H9 (cell line): ENCODE data around the gene SNX22. TPM values are rescaled to one million over a fixed set of nuclear protein-coding genes. Genes with fewer than 3 reads are reported as not detected.

Source experiments
- DNase-seq: peaks from one replicate; pipeline ENCODE4 v3.0.0-alpha.2; 2017
- H2AFZ ChIP-seq: one replicate; pipeline ENCODE4 v1.6.1; 2013; ENCODE audit warnings: mild to moderate bottlenecking, low read length, control low read depth, moderate library complexity
- H2AK5ac ChIP-seq: 2 replicates; pipeline ENCODE4 v1.6.1; 2013; ENCODE audit warnings: low read length, control low read depth, mixed read lengths; ENCODE audit not compliant: insufficient read length
- H2BK120ac ChIP-seq: one replicate; pipeline ENCODE4 v1.6.1; 2013; ENCODE audit warnings: low read depth, mild to moderate bottlenecking, low read length, control low read depth, inconsistent platforms; ENCODE audit not compliant: poor library complexity, severe bottlenecking
- H2BK12ac ChIP-seq: 2 replicates; pipeline ENCODE4 v1.6.1; 2013; ENCODE audit warnings: low read length, control low read depth, mixed read lengths, low read depth; ENCODE audit not compliant: insufficient read length
- H2BK15ac ChIP-seq: 2 replicates; pipeline ENCODE4 v1.6.1; 2013; ENCODE audit warnings: low read depth, low read length, control low read depth
- H2BK20ac ChIP-seq: one replicate; pipeline ENCODE4 v1.6.1; 2013; ENCODE audit warnings: low read depth, mild to moderate bottlenecking, low read length, control low read depth, inconsistent platforms; ENCODE audit not compliant: poor library complexity, severe bottlenecking
- H2BK5ac ChIP-seq: 2 replicates; pipeline ENCODE4 v1.6.1; 2013; ENCODE audit warnings: low read length, control low read depth, mixed read lengths; ENCODE audit not compliant: insufficient read length
- H3K14ac ChIP-seq: 2 replicates; pipeline ENCODE4 v1.6.1; 2013; ENCODE audit warnings: low read length, control low read depth; ENCODE audit not compliant: insufficient read depth
- H3K18ac ChIP-seq: 2 replicates; pipeline ENCODE4 v1.6.1; 2013; ENCODE audit warnings: low read depth, mild to moderate bottlenecking, mixed read lengths, low read length, control low read depth; ENCODE audit not compliant: insufficient read length
- H3K23ac ChIP-seq: 2 replicates; pipeline ENCODE4 v1.6.1; 2013; ENCODE audit warnings: low read length, control low read depth, mixed read lengths, low read depth; ENCODE audit not compliant: insufficient read length
- H3K23me2 ChIP-seq: 2 replicates; pipeline ENCODE4 v1.6.1; 2013; ENCODE audit warnings: low read depth, mild to moderate bottlenecking, mixed read lengths, low read length, control low read depth; ENCODE audit not compliant: insufficient read length, poor library complexity, severe bottlenecking
- H3K27ac ChIP-seq: 2 replicates; pipeline ENCODE4 v1.5.1; 2013; ENCODE audit warnings: low read length, control low read depth, mixed read lengths, low read depth; ENCODE audit not compliant: insufficient read length
- H3K27me3 ChIP-seq: 2 replicates; pipeline ENCODE4 v1.6.1; 2013; ENCODE audit warnings: low read length, control low read depth, inconsistent platforms; ENCODE audit not compliant: insufficient read depth
- H3K4ac ChIP-seq: 2 replicates; pipeline ENCODE4 v1.6.1; 2013; ENCODE audit warnings: low read depth, mild to moderate bottlenecking, control low read depth, inconsistent platforms, low read length, moderate library complexity
- H3K4me1 ChIP-seq: 2 replicates; pipeline ENCODE4 v1.6.1; 2013; ENCODE audit warnings: low read length, control low read depth, inconsistent platforms; ENCODE audit not compliant: insufficient read depth
- H3K4me2 ChIP-seq: 2 replicates; pipeline ENCODE4 v1.6.1; 2013; ENCODE audit warnings: low read length, control low read depth, mixed read lengths; ENCODE audit not compliant: insufficient read length, insufficient read depth
- H3K56ac ChIP-seq: 2 replicates; pipeline ENCODE4 v1.6.1; 2013; ENCODE audit warnings: low read depth, mild to moderate bottlenecking, mixed read lengths, low read length, control low read depth; ENCODE audit not compliant: insufficient read length
- H3K79me1 ChIP-seq: 2 replicates; pipeline ENCODE4 v1.6.1; 2013; ENCODE audit warnings: low read depth, mild to moderate bottlenecking, moderate library complexity, low read length, control low read depth, inconsistent platforms; ENCODE audit not compliant: insufficient read depth, poor library complexity, severe bottlenecking
- H3K79me2 ChIP-seq: 2 replicates; pipeline ENCODE4 v1.6.1; 2013; ENCODE audit warnings: low read length, control low read depth, inconsistent platforms; ENCODE audit not compliant: insufficient read depth
- H3K9ac ChIP-seq: 2 replicates; pipeline ENCODE4 v1.6.1; 2013; ENCODE audit warnings: low read length, control low read depth, mixed read lengths; ENCODE audit not compliant: insufficient read length; ENCODE audit errors: extremely low read depth
- H3K9me3 ChIP-seq: one replicate; pipeline ENCODE4 v1.6.1; 2013; ENCODE audit warnings: low read depth, low read length, inconsistent platforms; ENCODE audit not compliant: control insufficient read depth
- H3T11ph ChIP-seq: one replicate; pipeline ENCODE4 v1.6.1; 2013; ENCODE audit warnings: mild to moderate bottlenecking, low read length, control low read depth, inconsistent platforms
- H4K20me1 ChIP-seq: one replicate; pipeline ENCODE4 v1.6.1; 2013; ENCODE audit not compliant: control insufficient read depth, insufficient read length, insufficient read depth
- H4K5ac ChIP-seq: 2 replicates; pipeline ENCODE4 v1.6.1; 2013; ENCODE audit warnings: low read depth, mild to moderate bottlenecking, mixed read lengths, low read length, control low read depth; ENCODE audit not compliant: insufficient read length
- H4K8ac ChIP-seq: replicated peaks from 2 replicates; pipeline ENCODE4 v1.6.1; 2013; ENCODE audit warnings: low read length, control low read depth, mixed read lengths, low read depth; ENCODE audit not compliant: insufficient read length
- H4K91ac ChIP-seq: 2 replicates; pipeline ENCODE4 v1.6.1; 2013; ENCODE audit warnings: low read depth, mild to moderate bottlenecking, moderate library complexity, mixed read lengths, low read length, control low read depth; ENCODE audit not compliant: insufficient read length
- H3K27ac Mint-ChIP-seq, 3 experiments: 2 replicates in 2 of 3; 3 replicates in 1 of 3; pipeline ENCODE4 v1.8.0; 2020 to 2021; ENCODE audit warnings: mixed read lengths in 3 of 3, mild to moderate bottlenecking in 1 of 3, moderate library complexity in 1 of 3
- H3K27me3 Mint-ChIP-seq: 2 replicates; pipeline ENCODE4 v1.8.0; 2021; ENCODE audit warnings: low read depth, mild to moderate bottlenecking, moderate library complexity, mixed read lengths
- H3K36me3 Mint-ChIP-seq, 3 experiments: 2 replicates in 2 of 3; 3 replicates in 1 of 3; pipeline ENCODE4 v1.8.0; 2020 to 2021; ENCODE audit warnings: low read depth in 3 of 3, mixed read lengths in 3 of 3; ENCODE audit not compliant: insufficient read depth in 1 of 3
- H3K4me1 Mint-ChIP-seq, 2 experiments: 2 replicates each; pipeline ENCODE4 v1.8.0; 2020; ENCODE audit warnings: mixed read lengths in 2 of 2
- H3K4me3 Mint-ChIP-seq, 2 experiments: 2 replicates in 1 of 2; 3 replicates in 1 of 2; pipeline ENCODE4 v1.8.0; 2020 to 2021; ENCODE audit warnings: mild to moderate bottlenecking in 2 of 2, mixed read lengths in 2 of 2, moderate library complexity in 1 of 2
- H3K9me3 Mint-ChIP-seq, 2 experiments: 2 replicates in 1 of 2; 3 replicates in 1 of 2; pipeline ENCODE4 v1.8.0; 2020; ENCODE audit warnings: mild to moderate bottlenecking in 2 of 2, mixed read lengths in 2 of 2, moderate library complexity in 1 of 2
- WGBS: extraction: QIAGEN DNeasy Blood & Tissue Kit; methylation state at CpG from one replicate; pipeline ENCODE4 v1.1.7; 2013; ENCODE audit warnings: missing lambda C conversion rate, low lambda C conversion rate, mixed read lengths; ENCODE audit not compliant: insufficient read length; ENCODE audit errors: extremely low coverage; 5-methylcytosine and 5-hydroxymethylcytosine counted together
- total RNA-seq: library from RNA; stranded (reverse); gene quantifications from 2 replicates; pipeline ENCODE4 v1.2.1, GENCODE V29; 2021
- TF ChIP-seq, protein P1 (sequence below): fragments of 200-600 bp; sonication (generic); conservative IDR thresholded peaks from 3 replicates; pipeline ENCODE4 v1.8.0; 2021; ENCODE audit warnings: antibody characterized with exemption, mild to moderate bottlenecking

Gene SNX22
- total RNA-seq, 1 experiment from 2014 or later: 4.8 TPM

DNA sequence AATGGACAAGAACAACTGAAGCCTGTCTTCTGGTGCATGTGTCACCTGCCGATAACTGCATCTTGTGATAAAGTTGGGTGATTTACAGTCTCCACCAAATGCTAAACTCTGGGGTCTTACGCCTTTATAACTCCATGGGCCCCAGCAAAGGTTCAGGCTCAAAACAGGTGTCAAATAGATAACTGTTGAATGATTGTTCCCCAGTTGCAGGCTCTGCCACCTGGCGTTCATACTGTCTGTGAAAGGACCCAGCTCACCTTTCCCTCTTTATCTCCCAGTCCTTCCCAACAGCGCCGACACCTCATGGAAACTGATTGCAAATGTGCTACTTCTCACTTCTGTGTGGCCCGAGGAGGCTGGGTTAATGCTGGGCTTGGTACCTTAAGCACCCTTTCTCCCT, 8.3 kb upstream of the SNX22 start:
- Histone ChIP-seq H2BK120ac (no peak overlapping the region), H2BK12ac (no peak overlapping the region), H3K56ac (no peak overlapping the region), H4K91ac (no peak overlapping the region), H2AK5ac (no peak overlapping the region), H4K5ac (no peak overlapping the region), H3K23me2 (no peaks in the 10 kb centered on the region), H3K4me1 (no peaks in the 10 kb centered on the region), H3K4me2 (no peak overlapping the region), H3K79me1 (no peaks in the 10 kb centered on the region), H2BK5ac (no peak overlapping the region), H2BK20ac (no peak overlapping the region), H3K4ac (no peak overlapping the region), H3K9ac (no peak overlapping the region), H3K14ac (no peak overlapping the region), H4K20me1 (no peaks in the 10 kb centered on the region), H3K23ac (no peak overlapping the region), H2BK15ac (no peak overlapping the region), H3K79me2 (no peaks in the 10 kb centered on the region), H3K9me3 (no peaks in the 10 kb centered on the region), H3K27ac (no peak overlapping the region), H3T11ph (no peak overlapping the region), H3K18ac (no peak overlapping the region), H4K8ac (no peak overlapping the region), H3K27me3 (no peaks in the 10 kb centered on the region), H2AFZ (no peak overlapping the region)
- Mint-ChIP-seq H3K4me3 (no peak overlapping the region), H3K4me1 (peaks cover 0 to 4% of the 10 kb centered on the region in 2 experiments; a peak in 2 of 4 replicates), H3K27me3 (no peaks in the 10 kb centered on the region), H3K36me3 (peaks cover 0 to 7% (median 2%) of the 10 kb centered on the region in 3 experiments; a peak in 4 of 7 replicates), H3K9me3 (no peaks in the 10 kb centered on the region), H3K27ac (no peak overlapping the region; a peak in 1 of 7 replicates)
- TF ChIP-seq, protein P1, sequence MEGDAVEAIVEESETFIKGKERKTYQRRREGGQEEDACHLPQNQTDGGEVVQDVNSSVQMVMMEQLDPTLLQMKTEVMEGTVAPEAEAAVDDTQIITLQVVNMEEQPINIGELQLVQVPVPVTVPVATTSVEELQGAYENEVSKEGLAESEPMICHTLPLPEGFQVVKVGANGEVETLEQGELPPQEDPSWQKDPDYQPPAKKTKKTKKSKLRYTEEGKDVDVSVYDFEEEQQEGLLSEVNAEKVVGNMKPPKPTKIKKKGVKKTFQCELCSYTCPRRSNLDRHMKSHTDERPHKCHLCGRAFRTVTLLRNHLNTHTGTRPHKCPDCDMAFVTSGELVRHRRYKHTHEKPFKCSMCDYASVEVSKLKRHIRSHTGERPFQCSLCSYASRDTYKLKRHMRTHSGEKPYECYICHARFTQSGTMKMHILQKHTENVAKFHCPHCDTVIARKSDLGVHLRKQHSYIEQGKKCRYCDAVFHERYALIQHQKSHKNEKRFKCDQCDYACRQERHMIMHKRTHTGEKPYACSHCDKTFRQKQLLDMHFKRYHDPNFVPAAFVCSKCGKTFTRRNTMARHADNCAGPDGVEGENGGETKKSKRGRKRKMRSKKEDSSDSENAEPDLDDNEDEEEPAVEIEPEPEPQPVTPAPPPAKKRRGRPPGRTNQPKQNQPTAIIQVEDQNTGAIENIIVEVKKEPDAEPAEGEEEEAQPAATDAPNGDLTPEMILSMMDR: peak; percentile 22; the same call in 1 of the 3 replicates
- no CpG with 5 or more reads among the region's 6 CpGs for WGBS
- DNase-seq: no peak
